ENCODE data around the gene PAH. TPM values are rescaled to one million over a fixed set of nuclear protein-coding genes. Genes with fewer than 3 reads are reported as not detected.

Gene PAH
- polyA plus RNA-seq, 1 of the 3 experiments (the other 2 are of a cell fraction), result not detected

GRCh38 chr12:102955926-102956737 is 39.1 kb upstream of the PAH start:
- CTCF ChIA-PET, result interaction anchor here (1.6 kb wide), 1 partner anchor 73 kb away, joined by 6 read pairs; no protein-coding TSS in a partner anchor
- Histone ChIP-seq H3K36me3 (replicated peaks in 1 of 2; ENCODE audit: control insufficient read depth in 1 of 2, insufficient read depth in 2 of 2, low read length in 1 of 2) (no peaks in the 10 kb centered on the region), H3K9me3 (no peaks in the 10 kb centered on the region), H3K79me2 (ENCODE audit: insufficient read depth) (no peaks in the 10 kb centered on the region), H3K4me2 (no peak overlapping the region), H3K4me3 (ENCODE audit: low read depth in 2 of 2, low read length in 1 of 2) (peak overlapping the region in 1 of 2 experiments; percentile 27; a peak in 1 of 4 replicates), H2AFZ (ENCODE audit: low read depth) (no peak overlapping the region), H3K9ac (no peak overlapping the region), H3K27ac (ENCODE audit: low read depth in 2 of 2, low read length in 1 of 2) (no peak overlapping the region), H3F3A (replicated peaks; ENCODE audit: insufficient read depth) (no peaks in the 10 kb centered on the region), H4K20me1 (ENCODE audit: insufficient read depth) (no peaks in the 10 kb centered on the region), H3K27me3 (ENCODE audit: insufficient read depth) (no peaks in the 10 kb centered on the region; the same call in 1 of the 2 replicates), H3K4me1 (ENCODE audit: control insufficient read depth in 1 of 2, insufficient read depth in 2 of 2, low read depth in 1 of 2, low read length in 1 of 2) (peaks cover 0 to 2% of the 10 kb centered on the region in 2 experiments; a peak in 1 of 4 replicates), H3K9me2 (no peaks in the 10 kb centered on the region)
- DNase-seq, result peak; percentile 73
- 44% methylated on average over 20 of the region's 50 CpGs for WGBS (ENCODE audit: low lambda C conversion rate)
- TF ChIP-seq MXI1 (IDR thresholded peaks at IDR 0.05; ENCODE audit: low read depth, low read length), result no peak
- no peak for TF ChIP-seq YY1 (IDR thresholded peaks at IDR 0.05; ENCODE audit: low read depth)
- no peak for TF ChIP-seq SIN3A (IDR thresholded peaks at IDR 0.05; ENCODE audit: borderline replicate concordance, low read depth, low read length)
- TF ChIP-seq CHD2 (IDR thresholded peaks at IDR 0.05; ENCODE audit: low read length, partially characterized antibody), result no peak
- TF ChIP-seq USF1 (IDR thresholded peaks at IDR 0.05; ENCODE audit: borderline replicate concordance, low read depth), result no peak
- TF ChIP-seq ELF1 (IDR thresholded peaks at IDR 0.05), result no peak
- no peak for TF ChIP-seq MEF2A (IDR thresholded peaks at IDR 0.05; ENCODE audit: borderline replicate concordance, low read depth)
- TF ChIP-seq TEAD4 (IDR thresholded peaks at IDR 0.05; ENCODE audit: borderline replicate concordance, insufficient read depth), result no peak
- TF ChIP-seq USF2 (IDR thresholded peaks at IDR 0.05; ENCODE audit: borderline replicate concordance, low read depth, low read length), result no peak
- TF ChIP-seq IRF3 (IDR thresholded peaks at IDR 0.05; ENCODE audit: low read depth, low read length), result no peak
- no peak for TF ChIP-seq RCOR1 (IDR thresholded peaks at IDR 0.05; ENCODE audit: low read length)
- TF ChIP-seq, protein P1, sequence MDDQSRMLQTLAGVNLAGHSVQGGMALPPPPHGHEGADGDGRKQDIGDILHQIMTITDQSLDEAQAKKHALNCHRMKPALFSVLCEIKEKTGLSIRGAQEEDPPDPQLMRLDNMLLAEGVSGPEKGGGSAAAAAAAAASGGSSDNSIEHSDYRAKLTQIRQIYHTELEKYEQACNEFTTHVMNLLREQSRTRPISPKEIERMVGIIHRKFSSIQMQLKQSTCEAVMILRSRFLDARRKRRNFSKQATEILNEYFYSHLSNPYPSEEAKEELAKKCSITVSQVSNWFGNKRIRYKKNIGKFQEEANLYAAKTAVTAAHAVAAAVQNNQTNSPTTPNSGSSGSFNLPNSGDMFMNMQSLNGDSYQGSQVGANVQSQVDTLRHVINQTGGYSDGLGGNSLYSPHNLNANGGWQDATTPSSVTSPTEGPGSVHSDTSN (IDR thresholded peaks at IDR 0.05), result no peak
- no peak for TF ChIP-seq RXRA (IDR thresholded peaks at IDR 0.05; ENCODE audit: borderline replicate concordance, low read depth)
- TF ChIP-seq, protein P2, sequence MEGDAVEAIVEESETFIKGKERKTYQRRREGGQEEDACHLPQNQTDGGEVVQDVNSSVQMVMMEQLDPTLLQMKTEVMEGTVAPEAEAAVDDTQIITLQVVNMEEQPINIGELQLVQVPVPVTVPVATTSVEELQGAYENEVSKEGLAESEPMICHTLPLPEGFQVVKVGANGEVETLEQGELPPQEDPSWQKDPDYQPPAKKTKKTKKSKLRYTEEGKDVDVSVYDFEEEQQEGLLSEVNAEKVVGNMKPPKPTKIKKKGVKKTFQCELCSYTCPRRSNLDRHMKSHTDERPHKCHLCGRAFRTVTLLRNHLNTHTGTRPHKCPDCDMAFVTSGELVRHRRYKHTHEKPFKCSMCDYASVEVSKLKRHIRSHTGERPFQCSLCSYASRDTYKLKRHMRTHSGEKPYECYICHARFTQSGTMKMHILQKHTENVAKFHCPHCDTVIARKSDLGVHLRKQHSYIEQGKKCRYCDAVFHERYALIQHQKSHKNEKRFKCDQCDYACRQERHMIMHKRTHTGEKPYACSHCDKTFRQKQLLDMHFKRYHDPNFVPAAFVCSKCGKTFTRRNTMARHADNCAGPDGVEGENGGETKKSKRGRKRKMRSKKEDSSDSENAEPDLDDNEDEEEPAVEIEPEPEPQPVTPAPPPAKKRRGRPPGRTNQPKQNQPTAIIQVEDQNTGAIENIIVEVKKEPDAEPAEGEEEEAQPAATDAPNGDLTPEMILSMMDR (IDR thresholded peaks at IDR 0.05), result no peak
- TF ChIP-seq REST (IDR thresholded peaks at IDR 0.05; ENCODE audit: low read depth, low read length), result no peak
- no peak for TF ChIP-seq JUND (IDR thresholded peaks at IDR 0.05)
- TF ChIP-seq ZBTB33 (IDR thresholded peaks at IDR 0.05; ENCODE audit: borderline replicate concordance, low read depth), result no peak
- TF ChIP-seq EP300 (IDR thresholded peaks at IDR 0.05; ENCODE audit: borderline replicate concordance in 1 of 2, low read depth in 1 of 2, low read length in 1 of 2), result no peak
- no peak for TF ChIP-seq EZH2phosphoT487 (IDR thresholded peaks at IDR 0.05; ENCODE audit: borderline replicate concordance, low read depth)
- POLR2A ChIA-PET, result no interaction called here

Data from SK-N-SH (cell line).